GM21786 (cell line): ENCODE results near the gene KATNIP.

Experiments
- ATAC-seq: cut with Tn5 transposase; IDR thresholded peaks from one replicate; pipeline ENCODE4 v1.9.1; 2021; ENCODE audit not compliant: unreplicated experiment

KATNIP gene

DNA sequence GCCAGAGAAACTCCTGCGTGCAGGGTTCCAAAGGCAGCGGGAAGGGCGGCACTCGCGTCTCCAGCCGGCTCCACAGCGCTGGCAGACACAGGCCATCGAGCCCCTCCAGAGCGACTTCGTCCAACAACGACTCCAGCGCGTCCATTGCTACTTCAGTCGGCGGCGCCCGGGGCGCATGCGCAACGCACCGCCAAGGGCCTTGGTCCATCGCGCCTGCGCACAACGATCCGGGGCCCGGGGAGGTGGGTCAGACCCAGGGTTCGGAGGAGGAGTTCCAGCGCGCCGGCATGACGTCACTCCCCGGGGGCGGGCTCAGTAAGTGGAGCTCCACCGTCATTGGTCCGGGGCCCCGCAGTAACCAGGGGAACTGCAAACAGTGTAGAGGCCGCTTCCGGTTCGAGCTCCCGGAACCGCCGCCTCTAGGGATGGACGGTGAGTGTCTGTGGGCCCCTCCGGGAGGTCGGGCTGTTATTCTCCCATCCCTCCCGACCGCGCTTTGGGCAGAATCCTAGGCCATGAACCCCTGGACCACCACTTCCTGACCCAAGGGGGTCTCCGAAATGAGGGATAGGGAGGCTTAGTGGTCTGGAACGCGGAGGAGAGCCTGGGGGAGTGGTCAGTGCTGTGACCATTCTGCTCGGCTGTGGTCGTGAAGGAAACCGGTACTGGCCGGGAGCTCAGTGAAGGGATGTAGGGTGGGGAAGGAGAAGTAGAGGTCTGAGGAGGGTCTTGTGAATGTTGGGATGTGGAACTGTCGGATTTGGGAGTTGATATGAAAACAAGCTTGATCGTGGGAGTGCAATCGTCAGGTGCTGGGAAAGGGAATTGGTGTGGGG lies at the start of gene KATNIP, which contains the start of gene GTF3C1:
TSS of gene KATNIP (plus strand) at position 399 of the 836 bp plus-strand sequence. CDS start at position 426, 27 bp downstream.
TSS of gene GTF3C1 (minus strand) at position 168 of the 836 bp plus-strand sequence. CDS start at position 145, 23 bp downstream.
- ATAC-seq: peak; percentile 96

DNA sequence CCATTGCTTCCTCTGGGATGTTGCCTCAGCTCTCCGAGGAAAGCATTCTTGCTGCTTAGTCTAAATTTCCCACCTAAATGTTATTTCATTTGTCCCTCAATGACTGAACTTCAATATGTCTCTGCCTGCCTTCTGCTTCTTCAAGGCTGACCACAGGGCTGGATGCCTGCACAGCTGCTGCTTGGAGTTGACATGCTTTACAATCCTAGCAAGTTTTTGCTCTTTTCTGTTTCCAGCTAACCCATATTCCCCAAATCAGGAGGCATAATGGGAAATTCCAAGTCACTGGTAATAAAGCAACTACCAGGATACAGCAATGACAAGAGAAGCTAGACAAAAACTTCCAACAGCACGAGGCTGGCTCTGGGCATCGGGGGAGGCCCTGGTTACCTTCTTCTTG lies 49.1 kb upstream of the KATNIP start:
- ATAC-seq: no peak

DNA sequence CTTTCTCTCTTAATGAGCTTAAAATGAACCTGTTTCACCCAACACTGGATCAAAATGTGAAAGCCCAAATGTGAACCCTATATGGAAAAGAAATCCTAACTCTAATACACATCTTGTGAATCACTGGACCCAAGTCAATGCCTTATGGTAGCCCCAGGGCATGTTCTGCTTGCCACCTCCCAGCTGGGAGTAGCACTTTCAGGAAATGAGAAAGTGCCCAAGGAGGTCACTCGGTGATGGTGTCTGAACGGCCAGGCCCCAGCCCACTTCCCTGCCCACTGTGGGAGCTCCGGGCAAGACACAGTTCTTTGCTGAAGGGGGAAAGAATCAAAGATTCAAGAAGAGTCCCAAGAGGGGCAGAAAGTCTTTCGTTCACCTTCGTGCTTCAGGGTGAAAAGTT lies 46.3 kb upstream of the KATNIP start:
- no peak for ATAC-seq

DNA sequence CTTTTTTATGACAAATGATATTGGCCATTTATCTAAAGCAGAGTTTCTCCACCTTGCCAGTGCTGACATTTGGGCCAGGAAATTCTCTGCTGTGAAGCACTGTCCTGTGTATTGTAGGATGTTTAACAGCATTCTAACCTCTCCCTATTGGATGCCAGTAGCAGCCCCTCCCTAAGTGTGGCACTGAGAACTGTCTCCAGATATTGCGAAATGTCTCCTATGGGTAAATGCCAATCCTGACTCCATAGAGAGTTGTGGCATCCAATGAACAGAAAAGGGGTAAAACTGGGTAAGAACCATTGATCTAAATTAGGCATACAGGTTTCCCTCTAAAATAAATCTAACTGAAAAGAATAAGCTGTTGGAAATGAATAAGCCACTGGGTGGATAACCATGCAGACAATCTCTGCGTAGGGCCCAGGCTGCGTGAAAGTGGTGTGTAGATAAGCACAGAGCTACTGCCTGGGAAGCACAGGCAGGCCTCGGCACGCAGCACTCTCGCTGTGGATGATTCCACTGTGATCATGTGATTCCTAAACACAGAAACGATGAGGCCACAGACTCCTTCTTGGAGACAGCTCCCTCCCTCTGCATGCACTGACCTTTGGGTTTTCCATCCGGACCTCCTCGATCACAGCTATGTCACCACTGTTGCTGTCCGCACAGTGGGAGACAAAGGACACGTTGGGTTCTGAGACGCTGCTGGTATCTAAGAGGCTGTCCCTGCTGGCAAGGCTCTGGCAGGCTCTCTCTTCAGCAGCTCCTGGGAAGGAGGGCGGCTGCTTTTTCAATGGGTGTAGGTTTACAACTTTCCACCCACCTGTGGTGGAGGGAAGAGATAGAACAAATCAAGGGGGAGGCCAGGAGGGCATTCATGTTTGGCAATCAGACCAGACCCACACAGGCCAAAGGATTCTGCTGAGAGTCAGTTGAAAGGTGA lies 44.4 kb upstream of the KATNIP start:
- ATAC-seq: no peak

DNA sequence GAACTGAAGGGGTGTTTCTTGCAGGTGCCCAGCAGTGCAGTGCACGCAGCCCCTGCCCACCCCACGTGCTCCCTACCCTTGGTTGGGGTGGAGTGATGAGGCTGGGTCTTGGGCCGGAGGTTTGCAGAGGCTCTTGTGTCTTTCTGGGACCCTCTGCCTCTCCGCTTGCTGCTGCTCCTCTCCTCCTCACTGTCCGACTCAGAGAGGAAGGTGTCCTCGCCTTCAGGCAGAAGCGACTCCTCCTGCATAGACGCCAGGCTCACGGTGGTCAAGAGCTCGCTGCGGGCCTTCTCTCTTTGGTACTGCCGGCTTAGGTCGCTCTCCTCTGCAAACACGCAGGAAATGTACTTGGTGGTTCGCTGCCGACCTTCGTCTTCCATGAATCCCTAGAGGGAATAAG lies 43.2 kb upstream of the KATNIP start:
- ATAC-seq: no peak

DNA sequence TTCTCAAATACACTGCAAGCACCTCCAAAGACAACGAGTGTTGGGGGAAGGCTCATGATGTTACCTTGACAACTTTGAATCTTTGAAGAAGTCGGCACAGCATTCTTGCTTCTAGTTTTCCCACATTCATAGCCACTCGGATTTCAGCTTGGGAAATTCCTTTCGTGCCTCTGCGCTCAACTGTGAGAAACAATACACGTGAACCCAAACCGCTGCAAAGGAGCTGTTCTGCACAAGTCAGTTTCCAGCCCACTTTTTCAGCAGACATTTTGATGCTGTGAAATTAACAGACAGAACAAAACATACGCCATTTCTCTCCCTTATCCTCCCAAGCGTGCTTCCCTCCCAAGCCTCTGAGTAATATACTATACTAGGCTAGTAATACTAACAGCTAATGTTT lies 41.5 kb upstream of the KATNIP start:
- no peak for ATAC-seq

DNA sequence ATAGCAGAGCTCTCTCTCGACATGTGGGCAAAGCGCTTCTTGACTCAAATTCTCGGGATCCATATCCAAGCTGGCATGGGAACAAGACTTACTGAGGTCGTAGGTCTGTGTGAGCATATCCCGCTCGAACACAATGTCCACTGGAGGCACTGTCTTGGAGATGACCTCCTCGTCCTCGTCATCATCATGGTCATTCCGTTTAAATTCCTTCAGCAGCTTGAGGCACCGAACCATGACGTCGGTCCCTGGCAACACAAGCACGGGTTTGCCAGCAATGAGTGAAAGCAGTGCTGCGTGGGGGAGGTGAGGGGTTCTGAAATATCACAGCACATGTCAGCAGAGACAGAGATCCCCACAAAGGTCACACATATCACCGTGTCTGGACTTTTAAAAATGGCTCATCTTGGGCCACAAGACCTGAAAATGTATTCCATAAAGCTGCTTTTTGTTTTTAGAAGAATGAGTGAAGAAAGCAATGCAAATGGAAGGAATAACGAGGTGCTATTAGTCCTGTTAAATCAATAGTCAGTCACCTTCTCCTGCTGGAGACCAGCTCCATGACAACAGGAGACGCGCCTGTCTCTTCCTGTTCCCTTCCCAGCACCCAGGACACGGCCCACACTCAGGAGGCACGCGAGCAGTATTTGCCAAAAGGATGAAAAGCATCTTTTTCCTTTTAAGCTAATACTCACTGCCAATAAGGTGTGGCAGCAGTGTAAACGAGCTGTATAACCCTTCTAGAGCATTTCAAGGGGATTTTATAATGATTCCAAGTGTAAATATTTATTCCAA lies 38.1 kb upstream of the KATNIP start:
- ATAC-seq: no peak

DNA sequence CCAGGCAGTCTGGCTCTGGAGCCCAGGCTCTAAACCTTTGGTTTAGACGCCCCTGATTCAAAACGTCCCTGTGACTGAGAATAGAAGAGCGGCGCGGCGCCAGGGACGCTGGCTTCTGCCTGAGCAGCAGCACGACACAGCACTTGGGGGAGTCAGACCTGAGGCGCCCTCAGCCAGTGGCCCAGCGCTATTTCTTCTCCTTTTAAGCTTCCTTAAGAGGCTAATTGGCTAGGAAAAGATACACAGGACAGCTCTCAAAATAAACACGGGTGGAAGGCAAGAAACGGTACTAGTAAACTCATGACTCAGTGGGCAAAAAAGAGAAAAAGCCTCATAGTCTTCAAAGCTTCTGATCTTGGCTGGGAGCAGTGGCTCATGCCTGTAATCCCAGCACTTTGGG lies 35.1 kb upstream of the KATNIP start:
- no peak for ATAC-seq

DNA sequence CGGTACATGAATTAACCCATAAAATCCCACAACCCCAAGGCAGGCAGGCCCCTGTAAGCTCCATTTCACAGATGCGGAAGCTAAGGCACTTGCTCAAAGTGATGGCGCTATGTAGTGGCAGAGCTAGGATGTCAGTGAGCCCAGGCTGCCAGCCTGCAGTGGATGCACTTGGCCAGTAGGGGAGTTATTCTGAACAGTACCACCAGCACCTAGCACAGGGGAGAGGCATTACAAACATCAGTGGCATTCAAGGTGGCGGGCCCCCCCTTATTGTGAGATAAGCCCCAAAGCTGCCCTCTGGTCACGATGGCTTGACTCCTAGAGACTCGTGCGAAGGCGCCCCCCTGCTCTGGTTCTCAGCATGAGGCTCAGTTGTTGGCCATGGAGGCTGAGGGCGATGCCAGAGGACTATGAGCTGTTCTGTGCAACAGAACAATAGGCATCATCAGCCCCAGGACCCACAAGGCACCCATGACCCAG lies 34.0 kb upstream of the KATNIP start:
- no peak for ATAC-seq

DNA sequence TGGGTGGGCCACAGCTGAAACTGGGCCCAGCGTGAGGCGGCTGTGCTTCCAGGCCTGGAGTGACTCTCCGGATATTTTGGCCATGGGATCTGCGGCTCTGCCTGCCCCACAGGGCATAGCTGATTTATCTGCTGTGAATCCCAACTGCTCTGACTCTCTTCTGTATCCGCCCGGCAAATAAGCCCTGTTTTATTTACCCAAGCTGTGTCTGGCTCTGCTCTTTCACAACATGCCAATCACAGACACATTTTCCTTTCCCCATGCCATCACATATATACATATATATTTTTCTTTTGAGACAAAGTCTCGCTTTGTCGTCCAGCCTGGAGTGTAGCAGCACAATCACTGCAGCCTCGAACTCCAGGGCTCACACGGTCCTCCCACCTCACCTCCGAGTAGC lies 33.6 kb upstream of the KATNIP start:
- ATAC-seq: no peak

DNA sequence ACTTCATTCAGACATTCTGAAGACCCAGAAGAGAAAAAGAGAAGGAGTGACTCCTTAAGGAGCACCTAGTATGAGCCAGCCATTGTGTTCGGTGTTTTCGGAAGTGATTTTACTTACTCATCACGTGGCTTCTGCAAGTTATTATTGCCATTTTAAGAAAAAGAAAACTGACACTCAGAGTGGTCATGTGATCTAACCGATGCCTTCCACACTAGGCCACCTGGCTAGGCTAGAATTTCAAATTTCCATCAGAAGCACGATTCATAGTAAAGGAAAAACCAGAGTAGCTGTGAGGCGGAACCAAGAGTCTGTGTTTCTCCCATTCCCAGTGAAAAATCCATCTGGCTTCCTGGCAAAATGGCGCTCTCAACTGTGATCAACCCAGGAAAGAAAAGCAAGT lies 32.3 kb upstream of the KATNIP start:
- no peak for ATAC-seq

DNA sequence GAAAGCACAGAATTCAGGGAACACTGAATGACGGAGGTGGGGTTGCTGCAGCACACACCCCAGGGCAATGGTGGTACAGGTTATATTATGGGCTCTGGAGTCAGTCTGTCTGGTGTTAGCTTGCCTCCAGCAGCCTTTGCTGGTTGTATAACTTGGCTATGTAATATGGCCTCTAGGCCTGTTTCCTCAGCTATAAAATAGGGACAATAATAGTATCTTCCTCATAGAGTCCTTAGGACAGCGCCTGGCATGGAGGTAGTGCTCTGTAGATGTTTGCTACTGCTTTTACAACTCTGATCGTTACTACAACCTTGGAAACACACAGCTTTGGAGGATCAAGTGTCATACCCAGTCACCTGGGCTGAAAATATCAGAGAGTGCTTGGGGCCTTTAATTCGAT lies 31.7 kb upstream of the KATNIP start:
- no peak for ATAC-seq

DNA sequence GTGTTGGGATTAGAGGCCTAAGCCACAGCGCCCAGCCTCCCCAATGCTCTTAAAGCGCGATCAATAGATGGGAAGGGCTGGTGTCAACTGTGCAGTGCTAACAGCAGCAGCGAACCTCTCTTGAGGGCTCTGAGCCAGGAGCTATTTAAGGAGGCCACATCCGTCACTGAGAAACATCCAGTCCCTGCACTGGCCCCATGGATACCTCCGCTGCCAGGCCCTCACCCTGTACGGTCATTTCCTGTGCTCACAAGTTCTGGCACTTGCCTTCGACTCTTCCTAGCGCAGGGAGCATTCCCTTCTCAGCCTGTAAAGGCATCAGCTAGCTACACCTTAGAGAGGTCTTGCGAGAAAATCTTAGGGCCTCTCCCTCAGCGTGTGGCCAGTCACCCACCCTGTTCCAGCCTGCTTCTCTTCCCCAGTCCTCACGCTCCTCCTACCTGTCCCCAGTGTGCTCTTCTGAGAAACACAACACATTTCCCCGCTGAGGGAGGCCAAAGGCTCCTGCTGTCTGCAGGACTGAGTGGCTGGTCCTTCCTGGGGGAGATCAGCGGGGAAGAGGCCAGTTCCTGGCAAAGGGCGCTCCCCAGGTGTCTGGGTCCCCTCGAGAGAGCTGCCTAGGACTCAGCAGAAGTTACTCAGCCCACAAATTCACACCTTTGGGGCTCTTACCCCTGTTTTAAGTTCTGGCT lies 28.8 kb upstream of the KATNIP start:
- no peak for ATAC-seq

DNA sequence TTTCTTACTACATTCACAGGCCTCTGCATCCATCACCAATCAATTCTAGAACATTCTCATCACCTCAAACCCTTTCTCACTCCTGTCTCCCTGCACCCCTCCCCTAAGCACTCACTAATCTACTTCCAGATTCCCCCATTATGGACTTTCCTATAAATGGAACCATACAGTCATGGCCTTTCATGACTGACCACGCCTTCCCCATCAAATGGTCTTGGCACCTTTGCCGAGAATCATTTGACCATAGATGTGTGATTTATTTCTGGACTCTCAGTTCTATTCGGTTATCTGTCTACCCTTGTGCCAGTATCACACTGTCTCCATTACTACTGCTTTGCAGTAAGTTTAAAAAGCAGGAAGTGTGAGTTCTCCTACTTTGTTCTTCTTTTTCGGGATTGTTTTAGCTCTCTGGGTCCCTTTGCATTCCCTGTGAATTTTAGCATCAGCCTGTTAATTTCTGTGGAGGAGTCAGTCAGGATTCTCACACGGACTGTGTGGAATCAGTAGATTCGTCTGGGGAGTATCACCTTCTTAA lies 27.7 kb upstream of the KATNIP start:
- ATAC-seq: no peak

DNA sequence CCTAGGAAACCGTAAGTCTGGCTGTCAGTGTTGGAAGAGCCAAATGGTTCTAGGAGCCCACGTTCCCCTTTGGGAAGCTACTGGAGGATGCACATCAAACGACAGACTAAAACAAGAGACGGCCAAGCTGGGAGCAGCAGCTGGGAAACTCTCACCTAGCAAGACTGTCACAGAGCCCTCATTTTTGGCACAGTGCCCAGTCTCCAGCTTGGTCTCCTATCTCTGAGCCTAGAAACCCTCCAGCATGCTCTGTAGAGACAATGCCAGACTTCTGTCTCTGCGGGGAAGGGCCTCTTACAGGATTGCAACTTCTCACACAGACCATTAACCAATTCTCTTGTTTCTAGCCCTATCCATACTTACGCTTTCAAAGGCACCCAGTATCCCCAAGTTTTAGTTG lies 23.8 kb upstream of the KATNIP start:
- no peak for ATAC-seq

DNA sequence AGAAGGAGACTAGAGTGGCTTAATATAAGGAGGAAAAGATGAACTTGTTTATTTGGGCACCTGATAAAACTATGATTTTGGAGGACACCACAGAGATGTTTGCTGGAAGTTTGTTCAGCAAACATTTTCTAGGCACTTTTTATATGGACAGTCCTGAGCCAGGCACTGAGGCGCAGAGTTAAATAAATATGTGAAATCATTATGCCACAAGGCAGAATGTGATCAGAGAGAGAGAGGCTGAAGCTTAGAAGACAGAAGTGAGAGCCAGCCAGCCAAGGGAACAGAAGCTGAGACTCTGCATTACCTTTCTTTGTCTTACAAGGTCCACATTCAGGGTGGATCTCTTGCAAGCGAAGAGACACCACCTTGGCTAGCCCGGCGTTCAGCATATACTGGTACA lies 21.6 kb upstream of the KATNIP start:
- no peak for ATAC-seq

DNA sequence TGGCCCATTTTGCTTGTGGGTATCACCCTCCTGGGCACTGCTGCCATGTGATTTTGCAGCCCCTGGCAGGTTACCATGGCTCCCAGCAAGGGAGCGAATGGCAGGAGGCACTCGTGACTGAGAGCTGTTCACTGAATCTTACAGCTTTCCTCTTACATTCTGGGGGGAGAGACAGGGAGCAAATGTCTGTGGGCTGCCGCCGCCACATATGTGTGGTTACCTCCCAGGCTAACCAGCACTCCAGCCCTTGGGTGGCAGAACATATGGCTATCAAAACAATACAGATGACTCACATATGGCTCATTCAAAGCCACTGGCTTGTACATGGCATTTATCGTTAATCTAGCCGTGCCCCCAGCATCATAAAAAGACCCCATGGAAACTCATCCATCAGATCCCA lies 20.0 kb upstream of the KATNIP start:
- no peak for ATAC-seq

DNA sequence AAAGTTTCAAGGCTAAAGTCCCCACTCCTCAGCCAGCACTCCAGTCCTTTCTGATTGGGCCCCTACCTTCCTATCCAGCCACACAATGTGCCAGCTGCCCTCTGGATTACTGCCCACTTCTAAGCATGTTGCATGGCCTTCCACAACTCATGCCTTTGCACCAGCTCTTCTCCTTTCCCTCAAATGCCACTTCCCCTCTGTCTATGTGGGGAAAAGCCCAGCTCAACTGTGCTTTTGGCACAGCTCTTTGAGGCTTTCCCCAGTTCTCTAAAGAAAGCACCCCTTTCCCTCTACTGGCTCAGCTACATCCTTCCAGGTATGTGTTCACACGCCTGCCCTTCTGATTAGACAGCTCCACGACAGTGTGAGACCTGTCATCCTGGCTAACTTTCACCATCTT lies 18.8 kb upstream of the KATNIP start:
- ATAC-seq: no peak

DNA sequence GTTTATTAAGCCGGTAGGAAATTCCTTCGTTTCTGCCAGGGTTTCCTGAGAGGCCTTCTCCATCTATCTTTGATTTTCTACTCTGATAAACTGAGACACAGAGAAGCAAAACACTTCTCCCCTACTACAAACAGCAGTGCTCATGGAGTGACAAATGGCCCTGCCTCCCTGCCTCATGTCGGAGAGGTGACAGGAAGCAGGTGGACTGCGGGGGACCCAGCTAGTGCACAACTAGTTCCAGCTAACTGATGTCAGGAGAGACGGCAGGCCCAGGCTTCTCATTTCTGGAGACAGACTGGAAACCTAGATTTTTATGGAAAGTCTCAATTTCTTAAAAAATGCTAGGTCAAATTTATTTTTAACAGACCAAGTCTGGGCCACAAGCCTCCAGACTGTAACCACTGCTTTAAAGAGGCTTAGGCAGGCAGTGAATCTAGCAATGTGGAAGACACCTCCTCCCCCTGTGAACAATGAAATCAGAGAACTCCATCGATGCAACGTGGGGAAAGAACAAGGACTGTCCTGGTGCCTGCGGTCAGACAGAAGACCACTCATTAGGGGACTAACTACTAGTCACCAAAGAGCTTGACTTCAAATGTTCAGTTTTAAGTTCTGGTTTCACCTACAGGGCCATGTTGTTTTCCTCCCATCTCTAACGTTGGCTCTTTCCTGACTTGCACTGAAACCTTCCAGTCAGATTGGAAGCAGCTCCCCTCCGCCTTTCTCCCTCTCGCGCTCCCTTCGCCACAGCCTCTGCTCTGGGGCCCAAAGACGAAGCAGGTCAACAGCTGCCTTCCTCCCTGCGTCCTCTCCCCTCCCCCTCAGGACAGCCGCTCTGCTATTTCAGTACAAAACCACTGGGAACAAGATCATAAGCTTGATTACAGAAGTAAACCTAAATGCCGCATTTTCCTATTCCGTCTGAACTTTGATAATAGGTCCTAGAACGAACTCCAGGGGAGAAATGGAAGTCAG lies 17.8 kb upstream of the KATNIP start:
- no peak for ATAC-seq
